GM18511 (cell line): Measurements from ENCODE around the gene GPR152.

Source experiments
- ATAC-seq: cut with Tn5 transposase; IDR thresholded peaks from one replicate; pipeline ENCODE4 v1.9.1; 2021; ENCODE audit warnings: mild to moderate bottlenecking, moderate library complexity; ENCODE audit not compliant: unreplicated experiment

The GPR152 gene

GRCh38 chr11:67452141-67452952, at the start of gene GPR152:
Gene GPR152, minus strand, starts transcription at chr11:67452729. Its CDS starts 5 bp downstream, at chr11:67452724.
- no peak for ATAC-seq

DNA sequence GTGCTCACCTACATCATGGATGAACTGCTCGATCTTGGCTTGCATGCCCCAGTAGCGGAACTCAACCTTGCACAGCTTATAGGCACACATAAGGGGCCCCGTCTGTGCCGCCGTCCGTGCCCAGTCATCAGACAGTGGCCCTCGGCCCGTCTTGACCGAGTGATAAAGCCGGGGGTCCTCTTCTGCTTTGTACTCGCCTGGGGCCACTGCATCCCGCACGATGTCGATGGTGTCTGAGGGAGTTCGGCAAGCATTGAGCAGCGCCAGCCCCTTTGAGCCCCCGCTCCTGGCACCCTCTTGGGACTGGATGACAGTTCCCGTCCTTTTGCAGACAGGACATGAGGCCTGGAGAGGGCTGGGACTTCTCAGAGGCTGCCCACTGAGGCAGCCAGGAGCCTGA, 49.3 kb upstream of the GPR152 start:
- no peak for ATAC-seq

- no peak for ATAC-seq
Measured at GRCh38 chr11:67500831-67501715, 48.5 kb upstream of the GPR152 start.

DNA sequence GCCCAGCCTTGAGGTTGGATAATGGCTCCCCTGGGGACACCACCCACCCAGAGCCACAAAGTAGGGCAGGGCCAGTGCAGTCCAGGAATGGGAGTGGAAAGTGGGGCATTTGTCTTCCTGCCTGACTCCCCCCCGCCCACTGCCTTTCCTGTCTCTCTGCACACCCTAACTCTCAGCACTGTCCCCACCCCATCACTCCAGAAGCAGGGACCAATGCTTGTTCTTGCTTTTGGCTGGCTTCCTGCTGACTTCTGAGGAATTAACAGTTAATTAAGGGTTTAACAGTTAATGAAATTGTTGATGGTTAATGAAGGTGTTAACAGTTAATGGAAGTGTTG, 47.9 kb upstream of the GPR152 start:
- ATAC-seq = no peak

GRCh38 chr11:67499808-67500483, 47.4 kb upstream of the GPR152 start:
- ATAC-seq = no peak

GRCh38 chr11:67498544-67498972, 46.0 kb upstream of the GPR152 start:
- ATAC-seq = no peak

DNA sequence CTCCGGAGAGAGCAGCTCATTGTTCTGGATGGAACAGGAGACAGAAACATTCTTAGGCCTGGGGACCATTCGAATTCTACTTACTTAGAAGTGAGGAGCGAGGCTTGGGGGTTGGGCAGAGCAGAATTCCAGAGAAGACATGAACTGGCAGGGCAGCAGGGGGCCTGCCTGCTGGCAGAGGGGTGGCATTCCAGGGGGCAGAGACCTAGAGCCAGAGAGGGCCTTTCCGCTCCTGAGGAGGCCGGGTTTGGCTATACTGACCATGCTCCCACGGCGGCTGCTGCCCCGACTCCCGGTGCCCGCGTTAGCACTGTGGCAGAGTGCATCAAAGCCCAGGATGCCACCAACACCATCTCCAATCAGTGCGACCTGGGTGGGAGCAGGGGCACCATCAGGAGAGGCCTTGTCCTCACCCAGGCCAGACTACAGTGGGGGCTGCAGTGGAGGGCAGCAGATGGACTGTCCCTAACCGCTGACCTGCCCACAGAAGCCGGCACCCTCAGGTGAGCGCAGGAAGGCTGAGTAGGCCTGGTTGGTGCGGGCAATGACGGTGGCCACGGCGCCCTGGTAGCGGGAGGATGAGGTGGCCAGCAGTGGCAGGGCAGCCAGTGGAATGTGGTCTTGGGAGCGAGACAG, 45.2 kb upstream of the GPR152 start:
- ATAC-seq = no peak

- ATAC-seq = no peak
Measured at GRCh38 chr11:67496113-67496512, 43.6 kb upstream of the GPR152 start.

GRCh38 chr11:67495234-67496005, 42.9 kb upstream of the GPR152 start:
- ATAC-seq = no peak

- ATAC-seq = no peak
Measured at GRCh38 chr11:67494371-67495233, 42.1 kb upstream of the GPR152 start.

DNA sequence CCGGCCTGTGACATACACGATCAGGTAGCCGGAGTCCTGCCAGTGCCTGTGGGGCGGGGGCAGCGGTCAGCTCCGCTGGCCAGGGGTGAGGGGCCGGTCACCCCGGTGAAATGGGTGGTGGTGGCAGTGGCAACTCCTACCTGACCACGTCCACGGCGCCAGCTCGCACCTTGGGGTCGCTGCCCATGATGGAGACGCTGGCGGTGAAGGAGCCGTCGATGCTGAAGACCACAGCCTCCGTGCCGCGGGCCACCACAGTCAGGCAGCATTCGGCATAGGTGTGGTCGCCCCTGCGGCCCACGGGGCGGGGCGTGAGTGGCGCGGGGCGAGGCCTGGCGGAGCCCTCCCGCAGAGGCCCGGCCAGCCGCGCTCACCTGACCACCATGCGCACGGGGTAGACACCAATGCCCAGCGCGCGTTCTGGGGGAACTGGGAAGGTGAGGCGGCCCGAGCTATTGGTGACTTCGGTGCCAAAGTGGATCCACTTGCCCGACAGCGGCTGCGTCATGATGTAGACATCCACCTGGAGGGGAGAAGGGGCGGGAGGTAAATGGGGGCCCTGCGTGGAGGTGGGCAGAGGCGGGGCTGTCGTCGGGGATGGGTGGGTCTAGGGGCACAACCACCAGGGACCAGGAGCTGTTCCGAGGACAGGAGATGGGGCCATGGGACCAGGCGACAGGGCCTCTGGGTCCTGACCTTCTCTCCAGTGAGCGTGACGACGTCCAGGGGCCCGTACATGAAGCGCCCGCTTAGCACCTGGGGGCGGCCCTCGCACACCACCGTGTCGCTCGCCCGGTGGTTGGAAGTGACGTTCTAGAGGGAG, 41.2 kb upstream of the GPR152 start:
- no peak for ATAC-seq

GRCh38 chr11:67492801-67493547, 40.4 kb upstream of the GPR152 start:
- ATAC-seq = no peak

DNA sequence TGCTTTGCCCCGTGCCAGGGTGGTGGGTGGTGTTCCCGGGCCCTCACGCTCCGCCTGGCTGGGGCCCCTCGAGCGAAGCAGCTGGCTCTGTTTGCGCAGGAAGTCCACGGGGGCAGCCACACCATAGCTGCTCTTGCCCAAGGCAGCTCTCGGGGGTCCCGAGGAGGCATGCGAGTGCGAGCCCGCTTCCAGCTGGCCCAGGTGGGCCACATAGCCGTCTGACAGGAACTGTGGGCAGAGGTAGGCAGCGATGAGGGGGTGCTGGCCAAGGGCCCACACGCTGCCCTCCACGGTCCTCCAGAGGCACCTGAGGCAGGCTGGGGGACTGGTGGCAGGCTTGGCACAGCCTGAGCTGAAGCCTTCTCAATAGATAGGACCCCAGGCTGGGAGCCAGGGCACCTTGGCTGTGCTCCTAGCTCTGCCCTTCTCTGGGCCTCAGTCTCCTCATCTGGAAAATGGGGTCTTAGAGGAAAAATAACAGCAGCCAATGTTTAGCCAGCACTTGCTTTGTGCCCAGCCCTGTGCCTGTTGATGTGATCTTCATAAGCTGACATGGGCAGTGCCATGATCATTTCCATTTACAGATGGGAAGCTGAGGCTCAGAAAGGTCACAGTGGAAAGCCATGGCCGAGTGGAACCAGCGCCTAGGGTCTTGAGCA, 39.7 kb upstream of the GPR152 start:
- no peak for ATAC-seq

DNA sequence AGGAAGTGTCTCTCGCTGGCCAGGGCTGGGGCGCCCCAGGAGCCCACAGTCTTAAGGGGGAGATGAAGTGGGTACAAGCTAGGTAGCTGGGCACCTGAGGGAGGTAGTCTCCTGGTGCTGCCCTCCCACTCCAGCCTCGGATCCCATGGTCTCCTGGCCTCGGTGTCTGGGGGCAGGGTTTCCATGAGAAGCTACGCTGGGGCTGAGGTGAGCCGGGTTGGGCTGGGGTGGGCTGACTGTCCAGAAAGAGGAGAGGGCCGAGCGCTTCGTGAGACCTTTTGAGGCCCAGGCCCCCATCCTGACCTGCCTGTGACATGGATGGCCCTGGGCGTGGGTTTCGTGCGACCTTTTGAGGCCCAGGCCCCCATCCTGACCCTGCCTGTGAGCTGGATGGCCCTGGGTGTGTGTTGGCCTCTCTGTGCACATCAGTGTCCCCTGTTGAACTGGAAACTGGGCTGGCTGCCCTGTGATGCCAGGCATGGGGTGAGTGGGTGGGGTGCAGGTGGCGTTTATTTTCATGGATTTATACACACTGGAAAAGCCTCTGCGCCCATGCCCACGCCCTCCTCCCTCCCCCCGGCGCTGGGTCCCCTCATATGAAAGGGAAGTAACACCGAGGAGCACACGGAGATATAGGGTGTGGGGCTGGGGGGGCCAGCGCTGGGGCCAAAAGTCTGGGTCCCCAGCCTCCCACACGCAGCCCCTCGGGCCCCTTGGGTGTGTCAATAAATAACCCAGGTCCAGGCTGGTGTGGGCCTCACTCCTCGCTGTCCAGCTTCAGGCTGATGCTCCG, 38.9 kb upstream of the GPR152 start:
- ATAC-seq = no peak

GRCh38 chr11:67490727-67491065, 38.2 kb upstream of the GPR152 start:
- no peak for ATAC-seq

DNA sequence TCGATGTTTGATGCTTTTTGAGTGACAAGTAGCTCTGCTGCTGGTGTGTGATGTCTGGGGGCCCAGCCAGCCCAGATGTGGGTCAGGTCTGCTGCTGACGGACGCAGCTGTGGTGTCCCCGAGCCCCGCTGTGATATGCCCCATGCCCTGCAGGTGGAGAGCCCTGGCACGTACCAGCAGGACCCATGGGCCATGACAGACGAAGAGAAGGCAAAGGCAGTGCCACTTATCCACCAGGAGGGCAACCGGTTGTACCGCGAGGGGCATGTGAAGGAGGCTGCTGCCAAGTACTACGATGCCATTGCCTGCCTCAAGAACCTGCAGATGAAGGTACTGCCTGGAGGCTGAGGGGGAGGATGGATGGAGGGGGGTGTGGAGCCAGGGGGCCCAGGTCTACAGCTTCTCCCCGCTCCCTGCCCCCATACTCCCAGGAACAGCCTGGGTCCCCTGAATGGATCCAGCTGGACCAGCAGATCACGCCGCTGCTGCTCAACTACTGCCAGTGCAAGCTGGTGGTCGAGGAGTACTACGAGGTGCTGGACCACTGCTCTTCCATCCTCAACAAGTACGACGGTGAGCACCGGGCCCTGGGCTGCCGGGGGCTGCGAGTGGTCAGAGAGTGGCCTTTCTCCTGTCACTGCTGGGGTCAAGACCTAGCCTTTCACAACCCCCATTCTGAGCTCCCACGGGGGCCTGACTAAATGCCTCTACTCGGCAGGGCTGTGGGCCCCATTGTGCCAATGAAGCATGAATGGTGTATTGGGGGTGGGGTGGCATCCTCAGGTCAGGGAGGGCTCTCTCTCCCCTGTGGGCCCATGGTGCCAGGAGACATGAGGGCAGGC, 37.6 kb upstream of the GPR152 start:
- no peak for ATAC-seq
